GM12865 (cell line): ENCODE data around the gene GRHPR.

Source experiments
- DNase-seq: peaks from one replicate; pipeline ENCODE4 v3.0.0; 2010; ENCODE audit warnings: low read depth
- H3K4me3 ChIP-seq: 2 replicates; pipeline ENCODE4 v1.5.1; 2011; ENCODE audit warnings: mild to moderate bottlenecking, low read depth, low read length, control low read depth
- TF ChIP-seq, protein P1 (sequence below): IDR thresholded peaks from 2 replicates; pipeline ENCODE4 v1.5.1; 2011; ENCODE audit warnings: low read length, control low read depth, low read depth, inconsistent platforms; ENCODE audit not compliant: insufficient read depth; ENCODE audit errors: missing control alignments

GRHPR gene

DNA sequence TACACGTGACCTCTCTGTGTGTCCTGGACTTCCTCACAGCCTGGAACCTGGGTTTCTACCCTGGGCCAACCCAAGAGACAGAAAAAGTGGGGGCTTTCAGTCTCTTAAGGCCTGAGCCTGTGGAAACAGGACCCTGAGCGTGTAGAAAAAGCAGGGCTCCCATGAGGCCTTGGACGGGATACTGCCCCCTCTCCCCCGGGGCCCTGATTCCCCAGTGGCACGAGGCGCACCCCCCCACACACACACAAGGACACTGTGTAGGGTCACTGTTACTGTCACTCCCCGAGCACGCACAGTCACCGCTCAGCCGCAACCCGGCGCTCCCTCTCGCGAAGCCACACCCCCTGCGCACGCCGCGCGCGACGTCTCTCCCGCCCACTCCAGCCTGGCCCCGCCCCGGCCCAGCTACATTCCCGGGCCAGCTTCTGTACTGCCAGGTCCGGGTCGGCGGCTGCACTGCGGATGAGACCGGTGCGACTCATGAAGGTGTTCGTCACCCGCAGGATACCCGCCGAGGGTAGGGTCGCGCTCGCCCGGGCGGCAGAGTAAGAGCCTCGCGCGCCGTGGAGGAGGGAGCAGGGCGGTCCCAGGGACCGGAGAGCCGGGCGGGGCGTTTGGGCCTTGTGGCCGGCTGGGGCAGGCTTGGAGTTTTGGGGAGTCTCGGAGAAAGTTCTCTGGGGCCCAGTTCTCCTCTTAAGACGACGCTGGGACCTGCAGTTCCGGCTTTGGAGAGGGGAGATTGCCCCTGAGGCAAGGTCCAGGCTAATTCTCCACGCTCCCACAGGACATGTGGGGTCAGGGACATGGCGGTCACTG lies at the start of gene GRHPR:
TSS of gene GRHPR (plus strand) at position 408 of the 816 bp plus-strand sequence. CDS start at position 463, 55 bp downstream.
- DNase-seq: peak; percentile 91
- peak within 1 kb of the TSS; percentile 71 for H3K4me3 ChIP-seq
- TF ChIP-seq, protein P1, sequence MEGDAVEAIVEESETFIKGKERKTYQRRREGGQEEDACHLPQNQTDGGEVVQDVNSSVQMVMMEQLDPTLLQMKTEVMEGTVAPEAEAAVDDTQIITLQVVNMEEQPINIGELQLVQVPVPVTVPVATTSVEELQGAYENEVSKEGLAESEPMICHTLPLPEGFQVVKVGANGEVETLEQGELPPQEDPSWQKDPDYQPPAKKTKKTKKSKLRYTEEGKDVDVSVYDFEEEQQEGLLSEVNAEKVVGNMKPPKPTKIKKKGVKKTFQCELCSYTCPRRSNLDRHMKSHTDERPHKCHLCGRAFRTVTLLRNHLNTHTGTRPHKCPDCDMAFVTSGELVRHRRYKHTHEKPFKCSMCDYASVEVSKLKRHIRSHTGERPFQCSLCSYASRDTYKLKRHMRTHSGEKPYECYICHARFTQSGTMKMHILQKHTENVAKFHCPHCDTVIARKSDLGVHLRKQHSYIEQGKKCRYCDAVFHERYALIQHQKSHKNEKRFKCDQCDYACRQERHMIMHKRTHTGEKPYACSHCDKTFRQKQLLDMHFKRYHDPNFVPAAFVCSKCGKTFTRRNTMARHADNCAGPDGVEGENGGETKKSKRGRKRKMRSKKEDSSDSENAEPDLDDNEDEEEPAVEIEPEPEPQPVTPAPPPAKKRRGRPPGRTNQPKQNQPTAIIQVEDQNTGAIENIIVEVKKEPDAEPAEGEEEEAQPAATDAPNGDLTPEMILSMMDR: no peak

DNA sequence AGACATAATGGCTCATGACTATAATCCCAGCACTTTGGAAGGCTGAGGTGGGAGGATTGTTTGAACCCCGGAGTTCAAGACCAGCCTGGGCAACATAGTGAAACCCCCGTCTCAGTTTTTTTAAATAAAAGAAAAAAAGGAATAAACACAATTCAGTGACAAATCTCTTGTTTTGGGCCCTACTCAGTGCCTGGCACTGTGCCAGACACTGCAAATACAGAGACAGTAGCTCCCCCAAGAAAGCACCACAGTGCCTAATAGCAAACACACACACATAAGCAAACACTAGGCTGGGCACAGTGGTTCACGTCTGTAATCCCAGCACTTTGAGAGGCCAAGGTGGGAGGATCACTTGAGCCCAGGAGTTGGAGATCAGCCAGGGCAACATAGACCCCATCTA lies 49.7 kb upstream of the GRHPR start:
- TF ChIP-seq, protein P1: no peak
- no peak for DNase-seq
- H3K4me3 ChIP-seq: no peak overlapping the region

DNA sequence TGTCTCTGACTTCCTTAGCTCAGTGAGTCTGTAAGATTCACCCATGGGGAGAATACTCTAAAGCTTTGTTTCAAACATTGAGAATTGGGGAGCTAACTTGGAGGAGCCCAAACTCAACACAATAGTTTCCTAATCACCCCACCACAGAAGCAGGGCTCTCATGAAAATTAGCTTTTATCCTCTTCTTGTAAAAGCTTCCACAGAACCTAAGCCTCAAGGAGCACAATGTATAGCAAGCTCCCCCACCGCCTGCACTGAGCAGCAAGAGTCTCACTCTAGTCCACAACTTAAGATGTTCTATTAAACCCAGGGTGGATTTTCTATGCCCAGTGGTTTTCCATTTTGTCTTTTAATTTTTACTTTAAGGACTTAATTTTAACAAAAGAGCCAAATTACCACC lies 48.9 kb upstream of the GRHPR start:
- TF ChIP-seq, protein P1: no peak
- DNase-seq: no peak
- no peak overlapping the region for H3K4me3 ChIP-seq

DNA sequence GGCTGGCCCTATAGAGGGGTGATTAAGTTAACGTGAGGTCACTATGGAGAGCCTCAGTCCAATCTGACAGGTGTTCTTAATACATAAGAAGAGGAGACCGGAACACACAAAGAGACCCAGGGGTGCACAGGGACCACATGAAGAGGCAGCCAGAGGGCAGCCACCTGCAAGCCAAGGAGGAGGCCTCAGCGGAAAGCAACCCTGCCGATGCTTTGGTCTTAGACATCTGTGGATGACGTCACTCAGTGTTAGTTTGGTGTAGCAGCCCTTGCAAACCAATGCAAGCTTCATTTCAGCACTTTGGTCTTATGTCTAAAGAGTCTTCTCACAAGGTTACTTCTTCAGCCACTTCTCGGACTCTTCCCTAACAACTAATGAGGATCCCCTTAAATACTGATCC lies 47.6 kb upstream of the GRHPR start:
- no peak overlapping the region for H3K4me3 ChIP-seq
- peak; percentile 77 for DNase-seq
- TF ChIP-seq, protein P1: no peak

DNA sequence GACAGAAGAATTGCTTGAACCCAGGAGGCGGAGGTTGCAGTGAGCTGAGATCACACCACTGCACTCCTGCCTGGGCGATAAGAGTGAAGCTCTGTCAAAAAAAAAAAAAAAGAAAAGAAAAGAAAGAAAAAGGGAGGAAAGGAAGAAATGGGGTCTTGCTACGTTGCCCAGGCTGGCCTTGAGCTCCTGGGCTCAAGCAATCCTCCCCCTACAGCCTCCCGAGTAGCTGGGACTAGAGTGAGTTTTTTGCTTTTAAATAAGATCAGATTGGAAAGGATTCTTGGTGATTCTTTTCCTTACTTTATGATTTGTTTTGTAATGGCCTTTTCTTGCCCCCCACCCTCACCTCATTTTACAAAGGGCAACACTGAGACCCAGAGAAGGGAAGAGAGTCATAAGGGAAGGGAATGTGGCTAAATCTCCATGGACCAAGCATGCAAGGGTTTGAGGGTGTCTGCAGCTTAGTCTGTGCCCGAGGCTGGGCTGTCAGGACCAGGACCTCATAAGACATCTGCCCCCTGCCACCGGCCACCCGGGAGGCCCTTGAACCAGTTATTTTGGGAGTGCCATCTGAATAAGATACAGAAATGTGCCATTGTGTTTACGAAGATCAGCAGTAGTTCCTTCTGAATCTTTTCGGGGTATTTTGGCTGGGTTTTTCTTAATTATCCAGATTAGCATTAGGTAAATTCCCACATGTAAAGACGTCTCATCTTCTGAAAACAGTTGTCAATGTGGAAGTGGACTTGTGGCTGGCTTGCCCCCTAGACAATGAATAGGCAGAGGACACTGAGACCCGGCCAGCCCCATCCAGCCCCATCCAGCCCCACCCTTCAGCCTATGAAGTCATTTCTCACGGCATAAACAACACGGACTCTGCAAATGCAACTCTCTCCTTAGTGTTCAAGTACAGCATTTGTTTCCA lies 44.5 kb upstream of the GRHPR start:
- DNase-seq: peak; percentile 84
- peak overlapping the region; percentile 67 for H3K4me3 ChIP-seq
- TF ChIP-seq, protein P1: no peak

DNA sequence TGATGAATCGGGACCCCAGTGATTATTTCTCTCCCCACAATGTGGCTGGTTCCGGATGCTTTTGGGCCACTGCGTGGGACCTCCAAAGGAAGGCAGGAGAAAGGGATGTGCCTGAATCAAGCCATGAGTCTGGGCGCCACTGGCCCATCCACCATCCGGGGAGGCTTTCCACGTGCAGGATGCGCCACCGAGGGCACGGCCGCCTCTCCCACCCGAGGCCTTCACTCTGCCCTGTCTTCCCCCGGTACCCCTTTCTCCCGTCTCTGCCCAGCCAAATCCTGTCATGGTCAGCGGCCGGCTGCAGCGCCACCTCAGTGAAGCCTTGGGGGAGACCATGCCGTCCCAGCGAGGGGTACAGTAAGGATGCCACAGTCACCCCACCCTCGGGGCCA lies 43.9 kb upstream of the GRHPR start:
- H3K4me3 ChIP-seq: peak overlapping the region; percentile 67
- DNase-seq: peak; percentile 46
- TF ChIP-seq, protein P1: no peak
